B cell (primary cell): ENCODE data around the gene POFUT2.

Experiments used
- CTCF ChIP-seq: fragments of 200-600 bp; IDR thresholded peaks from one replicate; pipeline ENCODE4 v1.8.0; 2022; ENCODE audit warnings: antibody characterized with exemption, mild to moderate bottlenecking
- EZH2 ChIP-seq: IDR thresholded peaks from 2 replicates; pipeline ENCODE4 v1.6.1; 2012; ENCODE audit warnings: borderline replicate concordance, low read depth, mild to moderate bottlenecking, moderate library complexity, low read length; ENCODE audit not compliant: insufficient read depth, poor library complexity, severe bottlenecking

- no peak for TF ChIP-seq CTCF
- TF ChIP-seq EZH2 = no peak
Measured at GRCh38 chr21:45217010-45217409, 70.7 kb downstream of the POFUT2 start.
